Measurements from ENCODE around the gene KIFC3. TPM values are rescaled to one million over a fixed set of nuclear protein-coding genes. Genes with fewer than 3 reads are reported as not detected.

KIFC3 gene
- total and polyA plus RNA-seq, 2 of the 8 experiments (the other 6 are each of a cell fraction or from before 2014, with no cell fraction given): 2.1 to 7.1 TPM

DNA sequence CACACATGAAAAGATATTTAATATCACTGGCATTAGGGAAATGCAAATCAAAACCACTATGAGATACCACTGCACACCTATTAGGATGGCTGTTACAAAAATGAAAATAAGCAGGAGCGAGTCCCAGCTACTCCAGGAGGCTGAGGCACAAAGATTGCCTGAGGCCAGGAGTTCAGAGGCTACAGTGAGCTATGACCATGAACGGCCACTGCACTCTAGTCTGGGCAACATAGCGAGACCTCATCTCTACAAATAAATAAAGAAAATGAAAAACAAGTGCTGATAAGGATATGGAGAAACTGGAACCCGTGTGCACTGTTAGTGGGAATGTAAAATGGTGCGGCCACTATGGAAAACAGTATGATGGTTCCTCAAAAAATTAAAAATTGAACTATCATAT lies 23.6 kb downstream of the KIFC3 start:
- Histone ChIP-seq H3K4me3 (ENCODE audit: extremely low read depth in 1 of 4, insufficient read depth in 2 of 4, low read depth in 3 of 4, low read length in 4 of 4) (no peak overlapping the region), H3K36me3 (ENCODE audit: control insufficient read depth in 2 of 4, insufficient read depth in 4 of 4, low read length in 3 of 4) (no peaks in the 10 kb centered on the region), H3K23ac (ENCODE audit: insufficient read length) (no peak overlapping the region), H3K79me1 (ENCODE audit: low read depth, low read length) (no peaks in the 10 kb centered on the region), H2BK12ac (ENCODE audit: low read depth, low read length) (no peak overlapping the region), H2BK120ac (replicated peaks; ENCODE audit: low read depth, low read length) (no peak overlapping the region), H4K8ac (ENCODE audit: extremely low read depth, insufficient read depth, low read length) (no peak overlapping the region), H3K27me3 (replicated peaks in 1 of 4; ENCODE audit: control insufficient read depth in 3 of 4, extremely low read depth in 1 of 4, insufficient read depth in 3 of 4, low read length in 3 of 4) (peaks cover 0 to 4% (median 1%) of the 10 kb centered on the region in 4 experiments; a peak in 3 of 7 replicates), H4K20me1 (replicated peaks in 1 of 2; ENCODE audit: control insufficient read depth in 1 of 2, insufficient read depth in 2 of 2, low read length in 2 of 2) (no peaks in the 10 kb centered on the region), H3K14ac (ENCODE audit: insufficient read length) (no peak overlapping the region), H3K9me3 (ENCODE audit: insufficient read depth in 2 of 2, low read depth in 1 of 2, low read length in 1 of 2) (no peaks in the 10 kb centered on the region), H3K18ac (ENCODE audit: extremely low read depth, low read length) (no peak overlapping the region), H3K4ac (replicated peaks; ENCODE audit: insufficient read length, low read depth, low read length) (no peak overlapping the region), H2BK5ac (ENCODE audit: low read depth, low read length) (no peak overlapping the region), H3K56ac (replicated peaks; ENCODE audit: insufficient read length, low read depth, low read length) (no peak overlapping the region), H3K9ac (replicated peaks in 1 of 4; ENCODE audit: extremely low read depth in 1 of 4, low read depth in 3 of 4, low read length in 3 of 4) (no peak overlapping the region), H3K27ac (ENCODE audit: low read depth, low read length) (no peak overlapping the region), H3K4me2 (ENCODE audit: insufficient read depth in 1 of 2, low read depth in 2 of 2, low read length in 2 of 2) (no peak overlapping the region), H4K5ac (ENCODE audit: insufficient read length, low read depth, low read length) (no peak overlapping the region), H3K23me2 (ENCODE audit: low read depth, low read length) (no peaks in the 10 kb centered on the region; the same call in 1 of the 2 replicates), H3K79me2 (ENCODE audit: control insufficient read depth in 1 of 2, insufficient read depth in 2 of 2, low read length in 2 of 2) (no peaks in the 10 kb centered on the region), H2BK20ac (ENCODE audit: low read length) (no peak overlapping the region), H2AFZ (ENCODE audit: low read length) (no peak overlapping the region), H4K91ac (replicated peaks; ENCODE audit: insufficient read length, low read length) (no peak overlapping the region), H2AK5ac (ENCODE audit: low read depth, low read length) (no peak overlapping the region), H3K4me1 (replicated peaks in 1 of 4; ENCODE audit: control insufficient read depth in 3 of 4, insufficient read depth in 4 of 4, low read length in 3 of 4) (peaks cover 6 to 22% (median 17%) of the 10 kb centered on the region in 4 experiments), H2BK15ac (ENCODE audit: low read length) (no peak overlapping the region)
- no peak for TF ChIP-seq RBBP5 (IDR thresholded peaks at IDR 0.05; ENCODE audit: borderline replicate concordance, low read depth, low read length)
- TF ChIP-seq CHD2 (IDR thresholded peaks at IDR 0.05; ENCODE audit: low read length): no peak
- no peak for TF ChIP-seq CREB1 (IDR thresholded peaks at IDR 0.05)
- no peak for TF ChIP-seq TBP (IDR thresholded peaks at IDR 0.05; ENCODE audit: low read depth, low read length)
- TF ChIP-seq, protein P1, sequence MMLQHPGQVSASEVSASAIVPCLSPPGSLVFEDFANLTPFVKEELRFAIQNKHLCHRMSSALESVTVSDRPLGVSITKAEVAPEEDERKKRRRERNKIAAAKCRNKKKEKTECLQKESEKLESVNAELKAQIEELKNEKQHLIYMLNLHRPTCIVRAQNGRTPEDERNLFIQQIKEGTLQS (IDR thresholded peaks at IDR 0.05; ENCODE audit: insufficient read depth, low read depth, low read length): no peak
- no peak for TF ChIP-seq EP300 (IDR thresholded peaks at IDR 0.05; ENCODE audit: borderline replicate concordance in 1 of 2, low read depth in 2 of 2, low read length in 2 of 2)
- no peak for TF ChIP-seq SIX5 (IDR thresholded peaks at IDR 0.05; ENCODE audit: low read depth, low read length)
- no peak for TF ChIP-seq EGR1 (IDR thresholded peaks at IDR 0.05; ENCODE audit: borderline replicate concordance, low read depth, low read length)
- no peak for TF ChIP-seq SP1 (IDR thresholded peaks at IDR 0.05; ENCODE audit: low read depth, low read length)
- no peak for TF ChIP-seq ASH2L (IDR thresholded peaks at IDR 0.05; ENCODE audit: low read length)
- no peak for TF ChIP-seq PHF8 (conservative IDR thresholded peaks at IDR 0.05; ENCODE audit: low read depth, low read length)
- no peak for TF ChIP-seq SIRT6 (IDR thresholded peaks at IDR 0.05; ENCODE audit: low read length)
- no peak for TF ChIP-seq EZH2 (IDR thresholded peaks at IDR 0.05; ENCODE audit: low read depth, low read length, severe bottlenecking)
- POLR2A ChIA-PET (ENCODE audit: partially characterized antibody): no interaction called here
- DNase-seq (ENCODE audit: low read depth in 1 of 2, low spot score in 2 of 2) (no peak), FAIRE-seq (no peak)
- CTCF ChIA-PET (ENCODE audit: partially characterized antibody): interaction anchor here (0.8 to 22.4 kb wide), 2 partner anchors 19 to 31 kb away, joined by 4 to 279 read pairs; partner anchors contain the start of gene KIFC3
- 75% methylated on average over 5 of the region's 5 CpGs; no CpG with 5 or more reads in 1 of the 2 experiments for WGBS, 2 experiments (ENCODE audit: extremely low coverage in 1 of 2, insufficient coverage in 1 of 2, insufficient read length in 1 of 2, insufficient replicate concordance in 2 of 2, low coverage in 1 of 2, low lambda C conversion rate in 2 of 2, missing lambda C conversion rate in 1 of 2)
